ENCODE measurements around the gene RNASE13.

The RNASE13 gene

DNA sequence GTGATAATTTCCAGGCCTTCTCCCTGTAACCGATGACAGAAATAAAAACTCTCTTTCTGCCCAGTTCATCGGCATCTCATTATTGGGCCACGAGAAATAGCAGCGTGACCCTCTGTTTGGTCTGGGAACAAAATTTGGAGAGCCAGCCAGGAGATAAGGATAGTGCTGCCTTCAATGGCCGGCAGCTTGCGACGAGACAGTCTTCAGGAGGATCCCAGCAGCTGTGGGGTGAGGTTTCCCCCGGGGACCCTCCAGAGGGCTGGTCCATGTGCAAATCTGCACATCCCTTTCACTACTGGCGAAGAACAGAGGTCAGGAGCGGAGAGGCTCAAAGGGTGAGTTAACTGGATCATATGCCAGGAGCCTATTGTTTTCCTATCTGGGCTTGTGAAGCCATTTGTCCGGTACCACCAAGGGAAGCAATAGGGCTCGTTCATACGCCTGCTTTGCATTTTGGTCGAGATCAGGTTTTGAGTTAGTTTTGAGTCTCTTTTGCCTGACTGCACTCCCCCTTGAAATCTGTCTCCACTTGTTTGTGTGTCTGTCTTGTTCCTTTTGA lies 30.7 kb downstream of the RNASE13 start:
- TF ChIP-seq EZH2 (IDR thresholded peaks at IDR 0.05; ENCODE audit: borderline replicate concordance, low read length): no peak
- TF ChIP-seq, protein P1, sequence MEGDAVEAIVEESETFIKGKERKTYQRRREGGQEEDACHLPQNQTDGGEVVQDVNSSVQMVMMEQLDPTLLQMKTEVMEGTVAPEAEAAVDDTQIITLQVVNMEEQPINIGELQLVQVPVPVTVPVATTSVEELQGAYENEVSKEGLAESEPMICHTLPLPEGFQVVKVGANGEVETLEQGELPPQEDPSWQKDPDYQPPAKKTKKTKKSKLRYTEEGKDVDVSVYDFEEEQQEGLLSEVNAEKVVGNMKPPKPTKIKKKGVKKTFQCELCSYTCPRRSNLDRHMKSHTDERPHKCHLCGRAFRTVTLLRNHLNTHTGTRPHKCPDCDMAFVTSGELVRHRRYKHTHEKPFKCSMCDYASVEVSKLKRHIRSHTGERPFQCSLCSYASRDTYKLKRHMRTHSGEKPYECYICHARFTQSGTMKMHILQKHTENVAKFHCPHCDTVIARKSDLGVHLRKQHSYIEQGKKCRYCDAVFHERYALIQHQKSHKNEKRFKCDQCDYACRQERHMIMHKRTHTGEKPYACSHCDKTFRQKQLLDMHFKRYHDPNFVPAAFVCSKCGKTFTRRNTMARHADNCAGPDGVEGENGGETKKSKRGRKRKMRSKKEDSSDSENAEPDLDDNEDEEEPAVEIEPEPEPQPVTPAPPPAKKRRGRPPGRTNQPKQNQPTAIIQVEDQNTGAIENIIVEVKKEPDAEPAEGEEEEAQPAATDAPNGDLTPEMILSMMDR (IDR thresholded peaks at IDR 0.05; ENCODE audit: low read length): no peak
- H3K9me2 ChIP-seq (ENCODE audit: low read depth, low read length): no peaks in the 10 kb centered on the region
- no peak overlapping the region for H2AFZ ChIP-seq (ENCODE audit: low read length)
- no peaks in the 10 kb centered on the region for H3K36me3 ChIP-seq (ENCODE audit: insufficient read depth, low read length)
- H4K20me1 ChIP-seq (ENCODE audit: insufficient read depth, low read length): no peaks in the 10 kb centered on the region
- H3K4me3 ChIP-seq (ENCODE audit: low read depth, low read length, poor library complexity, severe bottlenecking): no peak overlapping the region
- no peaks in the 10 kb centered on the region for H3K79me2 ChIP-seq (ENCODE audit: insufficient read depth, low read length)
- no peak overlapping the region for H3K27ac ChIP-seq (ENCODE audit: low read depth, low read length, poor library complexity, severe bottlenecking)
- no peak overlapping the region for H3K9ac ChIP-seq (ENCODE audit: low read length)
- no peaks in the 10 kb centered on the region for H3K4me1 ChIP-seq (ENCODE audit: insufficient read depth, low read length, severe bottlenecking)
- no peaks in the 10 kb centered on the region for H3F3A ChIP-seq (ENCODE audit: insufficient read depth, low read length)
- no peaks in the 10 kb centered on the region for H3K9me3 ChIP-seq (ENCODE audit: low read length)
- H3K27me3 ChIP-seq (ENCODE audit: insufficient read depth, low read length): no peaks in the 10 kb centered on the region
- H3K4me2 ChIP-seq (ENCODE audit: low read length): no peak overlapping the region

- Histone ChIP-seq H3F3A (ENCODE audit: insufficient read depth, low read length) (no peaks in the 10 kb centered on the region), H3K9ac (ENCODE audit: low read length) (no peak overlapping the region), H3K36me3 (ENCODE audit: insufficient read depth, low read length) (peaks cover 16% of the 10 kb centered on the region), H4K20me1 (ENCODE audit: insufficient read depth, low read length) (no peaks in the 10 kb centered on the region), H3K4me3 (ENCODE audit: low read depth, low read length, poor library complexity, severe bottlenecking) (no peak overlapping the region), H3K4me2 (ENCODE audit: low read length) (no peak overlapping the region), H3K9me2 (ENCODE audit: low read depth, low read length) (no peaks in the 10 kb centered on the region), H3K9me3 (ENCODE audit: low read length) (no peaks in the 10 kb centered on the region), H2AFZ (ENCODE audit: low read length) (no peak overlapping the region), H3K79me2 (ENCODE audit: insufficient read depth, low read length) (no peaks in the 10 kb centered on the region), H3K27ac (ENCODE audit: low read depth, low read length, poor library complexity, severe bottlenecking) (no peak overlapping the region), H3K4me1 (ENCODE audit: insufficient read depth, low read length, severe bottlenecking) (no peaks in the 10 kb centered on the region), H3K27me3 (ENCODE audit: insufficient read depth, low read length) (no peaks in the 10 kb centered on the region)
- TF ChIP-seq EZH2 (IDR thresholded peaks at IDR 0.05; ENCODE audit: borderline replicate concordance, low read length): no peak
Observed at GRCh38 chr14:21001218-21001617, 33.4 kb downstream of the RNASE13 start.

DNA sequence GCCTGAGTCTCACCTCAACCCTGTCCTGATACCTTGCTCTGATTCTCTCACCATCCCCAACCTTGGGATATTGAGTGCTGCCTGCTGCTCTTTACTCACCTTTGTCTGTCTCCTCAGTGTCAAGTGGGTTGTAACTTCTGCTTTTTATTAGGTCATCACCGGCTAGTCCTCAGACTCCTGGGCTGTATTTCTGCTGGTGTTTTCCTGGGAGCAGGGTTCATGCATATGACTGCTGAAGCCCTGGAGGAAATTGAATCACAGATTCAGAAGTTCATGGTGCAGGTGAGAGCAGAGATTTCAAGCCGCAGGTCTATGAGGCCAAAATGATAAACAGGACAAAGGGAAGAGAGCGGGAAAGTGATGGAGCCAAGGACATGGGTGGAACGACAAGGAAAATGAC lies 35.0 kb downstream of the RNASE13 start:
- H3K27ac ChIP-seq (ENCODE audit: low read depth, low read length, poor library complexity, severe bottlenecking): no peak overlapping the region
- peaks cover 32% of the 10 kb centered on the region for H3K36me3 ChIP-seq (ENCODE audit: insufficient read depth, low read length)
- no peaks in the 10 kb centered on the region for H3K27me3 ChIP-seq (ENCODE audit: insufficient read depth, low read length)
- no peak overlapping the region for H3K9ac ChIP-seq (ENCODE audit: low read length)
- no peak overlapping the region for H3K4me2 ChIP-seq (ENCODE audit: low read length)
- no peaks in the 10 kb centered on the region for H3F3A ChIP-seq (ENCODE audit: insufficient read depth, low read length)
- no peaks in the 10 kb centered on the region for H3K9me3 ChIP-seq (ENCODE audit: low read length)
- H3K4me1 ChIP-seq (ENCODE audit: insufficient read depth, low read length, severe bottlenecking): no peaks in the 10 kb centered on the region
- TF ChIP-seq, protein P1 (IDR thresholded peaks at IDR 0.05; ENCODE audit: low read length): no peak
- no peak for TF ChIP-seq EZH2 (IDR thresholded peaks at IDR 0.05; ENCODE audit: borderline replicate concordance, low read length)
- no peaks in the 10 kb centered on the region for H3K9me2 ChIP-seq (ENCODE audit: low read depth, low read length)
- no peak overlapping the region for H3K4me3 ChIP-seq (ENCODE audit: low read depth, low read length, poor library complexity, severe bottlenecking)
- H2AFZ ChIP-seq (ENCODE audit: low read length): no peak overlapping the region
- H4K20me1 ChIP-seq (ENCODE audit: insufficient read depth, low read length): no peaks in the 10 kb centered on the region
- no peaks in the 10 kb centered on the region for H3K79me2 ChIP-seq (ENCODE audit: insufficient read depth, low read length)

Data from OCI-LY1 (cell line).